ENCODE measurements around the gene AOPEP. TPM values are rescaled to one million over a fixed set of nuclear protein-coding genes. Genes with fewer than 3 reads are reported as not detected.

The AOPEP gene
- total and polyA plus RNA-seq, 2 donors (not counting 1 experiment from before 2014, with no cell fraction given) = 66.1 to 94.1 TPM

- no peak overlapping the region for H3K4me3 ChIP-seq (replicated peaks in 1 of 4; ENCODE audit: control extremely low read depth in 1 of 4, insufficient read depth in 1 of 4, low read depth in 3 of 4, low read length in 4 of 4)
- no peaks in the 10 kb centered on the region for H3K9me3 ChIP-seq (ENCODE audit: control insufficient read depth, insufficient read depth, low read depth, low read length)
- H2AFZ ChIP-seq (ENCODE audit: low read length) = no peak overlapping the region
- no peaks in the 10 kb centered on the region for H4K20me1 ChIP-seq (ENCODE audit: control insufficient read depth, extremely low read depth, insufficient read depth, low read length)
- DNase-seq (ENCODE audit: low read depth in 2 of 2) = no peak
- H3K27ac ChIP-seq (ENCODE audit: insufficient read depth, low read length) = no peak overlapping the region
- TF ChIP-seq EZH2 (IDR thresholded peaks at IDR 0.05; ENCODE audit: low read length, missing control alignments) = no peak
- no peak overlapping the region for H3K9ac ChIP-seq (ENCODE audit: insufficient read depth, low read length)
- H3K4me2 ChIP-seq (ENCODE audit: extremely low read depth, insufficient read depth, low read length) = no peak overlapping the region
- peaks cover 17% of the 10 kb centered on the region for H3K4me1 ChIP-seq (ENCODE audit: control insufficient read depth, extremely low read depth, insufficient read depth, low read length)
- peaks cover 87% of the 10 kb centered on the region for H3K79me2 ChIP-seq (ENCODE audit: control insufficient read depth, insufficient read depth, low read length)
- no peaks in the 10 kb centered on the region for H3K27me3 ChIP-seq (ENCODE audit: control insufficient read depth, insufficient read depth, low read length)
- H3K36me3 ChIP-seq (ENCODE audit: control insufficient read depth, insufficient read depth, low read length) = no peaks in the 10 kb centered on the region
Observed at GRCh38 chr9:95029720-95030119, 303.2 kb downstream of the AOPEP start.

- H3K4me3 ChIP-seq (replicated peaks in 1 of 4; ENCODE audit: control extremely low read depth in 1 of 4, insufficient read depth in 1 of 4, low read depth in 3 of 4, low read length in 4 of 4) = no peak overlapping the region
- H3K9me3 ChIP-seq (ENCODE audit: control insufficient read depth, insufficient read depth, low read depth, low read length) = no peaks in the 10 kb centered on the region
- no peak overlapping the region for H2AFZ ChIP-seq (ENCODE audit: low read length)
- no peaks in the 10 kb centered on the region for H3K36me3 ChIP-seq (ENCODE audit: control insufficient read depth, insufficient read depth, low read length)
- H3K9ac ChIP-seq (ENCODE audit: insufficient read depth, low read length) = no peak overlapping the region
- no peak for DNase-seq (ENCODE audit: low read depth in 2 of 2)
- TF ChIP-seq EZH2 (IDR thresholded peaks at IDR 0.05; ENCODE audit: low read length, missing control alignments) = no peak
- H3K79me2 ChIP-seq (ENCODE audit: control insufficient read depth, insufficient read depth, low read length) = peaks cover 83% of the 10 kb centered on the region
- no peak overlapping the region for H3K27ac ChIP-seq (ENCODE audit: insufficient read depth, low read length)
- no peak overlapping the region for H3K4me2 ChIP-seq (ENCODE audit: extremely low read depth, insufficient read depth, low read length)
- peaks cover 12% of the 10 kb centered on the region for H3K4me1 ChIP-seq (ENCODE audit: control insufficient read depth, extremely low read depth, insufficient read depth, low read length)
- H4K20me1 ChIP-seq (ENCODE audit: control insufficient read depth, extremely low read depth, insufficient read depth, low read length) = no peaks in the 10 kb centered on the region
- H3K27me3 ChIP-seq (ENCODE audit: control insufficient read depth, insufficient read depth, low read length) = no peaks in the 10 kb centered on the region
Observed at GRCh38 chr9:95030344-95030743, 303.8 kb downstream of the AOPEP start.

DNA sequence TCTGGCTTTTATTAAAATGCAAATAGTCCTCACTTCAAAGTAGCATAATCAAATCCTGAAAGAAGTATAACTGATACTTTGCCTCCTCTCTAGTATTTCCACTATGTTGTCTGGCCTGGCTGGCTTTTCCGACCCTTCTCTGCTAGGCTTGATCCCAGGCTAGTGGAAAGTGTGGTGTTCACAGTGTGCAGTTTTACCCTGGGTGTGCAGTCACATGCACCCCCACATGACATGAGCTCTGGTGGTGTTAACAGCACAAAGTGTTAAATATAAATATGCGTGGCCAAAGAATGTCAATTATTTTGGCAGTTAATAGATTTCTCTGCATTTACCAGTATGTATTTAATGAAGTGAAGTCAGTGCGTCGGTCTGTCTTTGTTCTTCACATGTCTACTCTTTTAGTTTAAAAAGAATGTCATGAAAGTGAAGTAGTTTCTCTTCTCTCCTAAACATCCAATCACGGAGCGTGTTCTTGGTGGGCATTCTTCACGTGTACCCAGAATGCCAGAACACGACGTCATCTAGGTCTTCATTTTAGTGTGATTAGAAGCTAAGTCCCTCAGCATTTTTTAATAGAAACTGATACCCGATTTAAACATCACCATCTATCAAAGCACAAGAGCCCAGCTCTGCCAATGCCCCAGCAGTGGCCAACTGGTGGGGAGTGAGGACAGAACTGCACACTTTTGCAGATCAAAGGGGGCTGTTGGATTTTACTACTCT, 304.6 kb downstream of the AOPEP start:
- H3K27me3 ChIP-seq (ENCODE audit: control insufficient read depth, insufficient read depth, low read length) = no peaks in the 10 kb centered on the region
- no peak overlapping the region for H3K27ac ChIP-seq (ENCODE audit: insufficient read depth, low read length)
- no peaks in the 10 kb centered on the region for H3K36me3 ChIP-seq (ENCODE audit: control insufficient read depth, insufficient read depth, low read length)
- DNase-seq (ENCODE audit: low read depth in 2 of 2) = no peak
- H3K79me2 ChIP-seq (ENCODE audit: control insufficient read depth, insufficient read depth, low read length) = peaks cover 82% of the 10 kb centered on the region
- no peak overlapping the region for H2AFZ ChIP-seq (ENCODE audit: low read length)
- H3K9me3 ChIP-seq (ENCODE audit: control insufficient read depth, insufficient read depth, low read depth, low read length) = no peaks in the 10 kb centered on the region
- H3K4me3 ChIP-seq (replicated peaks in 1 of 4; ENCODE audit: control extremely low read depth in 1 of 4, insufficient read depth in 1 of 4, low read depth in 3 of 4, low read length in 4 of 4) = no peak overlapping the region
- no peak overlapping the region for H3K9ac ChIP-seq (ENCODE audit: insufficient read depth, low read length)
- no peak for TF ChIP-seq EZH2 (IDR thresholded peaks at IDR 0.05; ENCODE audit: low read length, missing control alignments)
- TF ChIP-seq, protein P1, sequence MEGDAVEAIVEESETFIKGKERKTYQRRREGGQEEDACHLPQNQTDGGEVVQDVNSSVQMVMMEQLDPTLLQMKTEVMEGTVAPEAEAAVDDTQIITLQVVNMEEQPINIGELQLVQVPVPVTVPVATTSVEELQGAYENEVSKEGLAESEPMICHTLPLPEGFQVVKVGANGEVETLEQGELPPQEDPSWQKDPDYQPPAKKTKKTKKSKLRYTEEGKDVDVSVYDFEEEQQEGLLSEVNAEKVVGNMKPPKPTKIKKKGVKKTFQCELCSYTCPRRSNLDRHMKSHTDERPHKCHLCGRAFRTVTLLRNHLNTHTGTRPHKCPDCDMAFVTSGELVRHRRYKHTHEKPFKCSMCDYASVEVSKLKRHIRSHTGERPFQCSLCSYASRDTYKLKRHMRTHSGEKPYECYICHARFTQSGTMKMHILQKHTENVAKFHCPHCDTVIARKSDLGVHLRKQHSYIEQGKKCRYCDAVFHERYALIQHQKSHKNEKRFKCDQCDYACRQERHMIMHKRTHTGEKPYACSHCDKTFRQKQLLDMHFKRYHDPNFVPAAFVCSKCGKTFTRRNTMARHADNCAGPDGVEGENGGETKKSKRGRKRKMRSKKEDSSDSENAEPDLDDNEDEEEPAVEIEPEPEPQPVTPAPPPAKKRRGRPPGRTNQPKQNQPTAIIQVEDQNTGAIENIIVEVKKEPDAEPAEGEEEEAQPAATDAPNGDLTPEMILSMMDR (conservative IDR thresholded peaks at IDR 0.05 in 1 of 2, IDR thresholded peaks at IDR 0.05 in 1 of 2; ENCODE audit: low read depth in 1 of 2, low read length in 2 of 2) = no peak
- no peak overlapping the region for H3K4me2 ChIP-seq (ENCODE audit: extremely low read depth, insufficient read depth, low read length)
- peaks cover 11% of the 10 kb centered on the region for H3K4me1 ChIP-seq (ENCODE audit: control insufficient read depth, extremely low read depth, insufficient read depth, low read length)
- H4K20me1 ChIP-seq (ENCODE audit: control insufficient read depth, extremely low read depth, insufficient read depth, low read length) = no peaks in the 10 kb centered on the region
